ENCODE results near the gene KSR1.
"Not testable (repeated sequence)": the region's sequence is repeated elsewhere in the genome, so short reads cannot be mapped to it uniquely, and the experiment has no call there.

KSR1 gene

DNA sequence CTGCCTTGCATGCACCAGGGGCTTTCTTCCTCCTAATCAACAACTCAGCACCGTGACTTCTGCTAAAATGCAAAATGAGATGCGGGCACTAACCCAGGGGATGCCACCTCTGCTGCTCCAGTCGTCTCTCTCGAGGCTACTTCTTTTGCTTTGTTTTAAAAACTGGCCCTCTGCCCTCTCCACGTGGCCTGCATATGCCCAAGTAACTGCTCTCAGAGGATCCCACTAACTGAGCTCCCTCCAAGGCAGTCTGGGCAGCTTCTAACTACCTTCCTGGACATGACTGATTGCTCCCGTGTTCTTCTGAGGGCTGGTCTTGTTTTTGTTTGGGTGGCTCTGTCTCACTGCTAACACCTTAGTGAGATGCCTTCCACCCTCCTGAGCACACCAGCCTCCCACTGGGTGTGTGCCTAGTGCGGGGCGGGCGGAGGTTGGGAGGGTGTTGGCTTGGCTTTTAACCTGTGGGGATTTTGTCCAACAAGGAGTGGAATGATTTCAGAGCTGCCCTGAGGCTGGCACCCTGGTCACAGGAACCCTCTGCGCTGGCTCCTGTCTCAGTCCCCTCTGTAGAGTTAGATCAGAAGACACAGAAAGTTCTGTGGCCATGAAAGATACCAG is 165.8 kb downstream of the KSR1 start:
- no peak for DNase-seq

DNA sequence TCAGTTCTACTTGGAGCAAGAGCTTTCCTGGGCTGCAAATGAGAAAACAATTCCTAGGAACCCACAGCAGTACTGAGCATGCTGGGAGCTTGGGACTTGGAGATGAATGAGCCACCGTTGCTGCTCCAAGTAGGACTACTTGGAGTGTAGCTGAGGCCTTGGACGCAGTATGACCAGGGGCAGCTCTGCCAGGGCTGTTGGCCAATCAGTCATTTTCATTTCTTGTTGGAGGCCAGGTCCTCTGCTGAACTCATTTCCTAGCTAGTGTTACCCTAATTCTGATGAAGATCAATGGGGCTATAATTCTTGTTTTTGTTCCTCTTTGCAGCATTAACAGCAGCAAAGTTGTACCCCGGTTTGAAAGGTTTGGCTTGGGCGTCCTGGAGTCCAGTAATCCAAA is 166.7 kb downstream of the KSR1 start:
- DNase-seq: no peak

DNA sequence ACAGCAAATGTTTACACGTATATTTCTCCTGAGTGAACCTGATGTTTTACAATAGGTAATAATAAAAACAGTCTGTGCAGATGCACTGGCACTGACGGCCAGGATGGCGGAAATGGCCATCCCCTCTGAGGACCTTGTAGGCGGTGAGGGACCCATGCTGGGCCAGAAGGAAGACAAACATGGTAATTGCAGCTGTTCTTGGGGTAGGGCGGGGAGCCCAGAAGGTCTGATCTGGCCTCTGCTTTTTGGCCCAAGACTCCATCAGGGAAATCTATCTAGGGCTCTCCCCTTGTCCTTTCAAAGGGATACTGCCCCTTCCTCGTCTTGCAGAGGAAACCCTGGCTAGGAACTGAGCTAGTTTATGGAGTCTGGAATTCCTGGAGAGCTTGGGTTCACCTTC is 167.4 kb downstream of the KSR1 start:
- no peak for DNase-seq

DNA sequence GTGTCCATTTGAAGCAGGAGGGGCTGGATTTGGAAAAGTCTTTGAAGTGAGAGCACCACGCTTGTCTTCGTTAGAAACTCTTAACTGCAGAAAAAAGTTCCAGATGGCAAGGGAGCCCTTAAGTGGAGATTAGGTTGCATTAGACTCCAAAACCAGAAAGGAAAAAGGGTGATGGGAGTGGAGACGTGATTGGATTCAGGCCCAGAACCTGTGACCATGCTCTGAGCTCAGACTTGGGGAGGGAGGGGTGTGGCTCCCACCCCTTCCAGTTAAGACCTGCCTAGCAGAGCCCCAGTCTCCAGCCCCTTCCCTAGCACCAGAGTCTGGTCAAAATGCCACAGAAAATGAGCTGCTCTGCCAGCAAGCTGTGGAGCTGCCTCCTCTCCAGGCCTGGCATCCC is 168.3 kb downstream of the KSR1 start:
- DNase-seq: no peak

DNA sequence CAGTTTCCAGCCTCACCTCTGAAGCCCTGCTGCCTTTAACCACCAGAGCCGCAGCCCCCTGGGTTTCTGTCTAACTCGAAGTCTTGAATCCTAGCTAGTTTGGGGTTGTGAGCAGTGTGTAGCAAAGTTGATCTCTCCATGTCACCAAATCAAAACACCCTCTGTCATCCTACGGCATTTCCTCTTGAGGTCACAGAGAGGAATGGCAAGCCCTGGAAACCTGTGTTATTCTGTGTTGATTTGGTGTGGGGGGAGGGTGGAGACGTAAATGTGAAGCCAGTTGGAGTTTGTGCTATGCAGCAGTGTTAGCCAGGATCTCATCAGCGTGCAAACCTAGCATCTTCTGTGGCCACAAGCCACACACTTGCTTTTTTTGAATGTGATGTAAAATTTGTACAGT is 169.6 kb downstream of the KSR1 start:
- no peak for DNase-seq

DNA sequence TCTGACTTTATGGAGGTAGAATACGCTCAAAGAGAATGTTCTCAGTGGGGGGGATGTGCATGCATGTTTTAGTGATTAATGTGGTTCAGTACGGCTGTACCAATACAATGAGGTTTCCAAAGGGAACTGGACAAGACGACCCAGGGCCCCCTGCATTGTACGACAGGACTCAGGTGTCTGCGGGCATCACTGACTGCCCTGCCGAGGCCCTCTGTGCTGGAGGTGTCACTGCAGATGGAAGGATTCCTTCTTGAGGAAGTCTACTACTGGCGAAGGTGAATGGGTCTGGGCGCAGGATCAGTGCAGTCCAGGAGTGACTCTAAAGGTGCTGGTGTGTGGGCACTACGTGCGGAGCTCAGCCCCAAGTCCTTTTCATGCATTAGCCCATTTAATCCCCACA is 171.3 kb downstream of the KSR1 start:
- no peak for DNase-seq

DNA sequence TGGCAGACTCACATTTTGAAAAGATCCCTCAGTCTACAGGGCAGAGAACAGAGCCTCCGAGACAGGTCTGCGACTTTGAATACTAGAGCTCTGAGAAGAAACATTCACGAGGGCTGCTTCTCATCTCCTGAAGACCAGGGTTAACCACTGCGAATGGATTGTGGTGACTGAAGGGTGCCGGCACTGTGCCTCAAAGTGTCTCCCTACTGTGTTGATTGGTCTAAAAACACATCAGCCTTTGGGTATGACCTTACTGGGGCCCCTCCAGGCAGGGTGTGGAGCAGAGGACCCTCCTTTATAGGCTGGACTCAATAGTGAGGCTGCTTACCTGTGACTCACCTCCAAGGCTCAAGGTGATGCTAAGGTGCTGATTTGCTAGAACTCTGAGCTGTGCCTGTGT is 172.1 kb downstream of the KSR1 start:
- DNase-seq: no peak

DNA sequence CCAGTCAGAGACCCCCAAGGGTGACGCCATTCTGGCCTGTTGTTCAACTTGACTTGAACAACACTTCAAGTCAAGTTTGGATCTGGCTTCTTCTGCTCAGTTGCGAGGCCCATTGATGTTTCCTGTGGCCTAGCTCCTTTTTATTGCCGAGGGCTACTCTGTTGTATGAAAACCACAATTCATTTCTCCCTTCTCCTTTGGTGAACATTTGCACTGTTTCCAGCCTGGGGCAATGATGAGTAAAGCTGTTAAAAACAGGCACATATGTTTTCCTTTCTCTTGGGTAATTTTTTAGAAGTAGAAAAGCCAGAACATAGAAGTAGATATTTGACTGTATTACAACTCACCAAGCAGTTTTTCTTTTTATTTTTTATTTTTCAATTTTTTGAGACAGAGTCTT is 173.0 kb downstream of the KSR1 start:
- not testable (repeated sequence) for DNase-seq

DNA sequence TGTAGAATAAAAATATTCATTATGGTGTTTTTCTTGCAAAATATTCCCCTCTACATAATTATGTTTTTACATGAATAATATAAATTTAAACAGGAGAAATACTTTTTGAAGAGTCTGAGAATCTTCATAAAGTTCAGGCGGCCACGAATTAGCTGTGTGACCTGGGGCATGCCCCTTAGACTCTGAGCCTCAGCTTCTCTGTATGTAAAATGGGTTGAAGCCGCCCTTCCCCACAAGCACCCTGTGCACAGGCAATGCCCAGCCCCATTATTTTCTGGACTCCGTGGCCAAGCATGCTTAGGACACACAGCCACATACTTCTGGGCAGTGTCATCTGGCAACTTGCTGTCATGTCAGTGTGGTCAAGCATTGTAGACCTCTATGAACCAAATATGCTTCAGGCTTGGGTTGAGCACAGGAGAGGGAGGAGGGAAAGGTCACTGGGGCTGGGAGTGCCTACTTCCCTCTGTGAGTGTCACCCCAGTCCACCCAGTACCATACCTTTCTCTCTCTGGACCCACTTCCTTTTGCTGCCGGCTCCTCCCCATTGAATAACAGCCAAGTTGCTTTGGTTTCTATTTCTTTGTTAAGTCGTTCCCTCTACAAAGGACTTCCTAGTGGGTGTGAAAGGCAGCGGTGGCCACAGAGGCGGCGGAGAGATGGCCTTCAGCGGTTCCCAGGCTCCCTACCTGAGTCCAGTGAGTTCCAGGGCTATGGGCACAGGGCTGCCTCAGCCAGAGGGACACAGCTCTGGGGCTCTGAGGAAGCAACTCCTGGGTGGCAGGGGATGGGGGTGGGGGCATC is 174.6 kb downstream of the KSR1 start, which contains the start of gene LGALS9:
LGALS9 (plus strand) TSS at position 582 of the 804 bp plus-strand sequence; CDS start at position 660, 78 bp downstream.
- DNase-seq: no peak

DNA sequence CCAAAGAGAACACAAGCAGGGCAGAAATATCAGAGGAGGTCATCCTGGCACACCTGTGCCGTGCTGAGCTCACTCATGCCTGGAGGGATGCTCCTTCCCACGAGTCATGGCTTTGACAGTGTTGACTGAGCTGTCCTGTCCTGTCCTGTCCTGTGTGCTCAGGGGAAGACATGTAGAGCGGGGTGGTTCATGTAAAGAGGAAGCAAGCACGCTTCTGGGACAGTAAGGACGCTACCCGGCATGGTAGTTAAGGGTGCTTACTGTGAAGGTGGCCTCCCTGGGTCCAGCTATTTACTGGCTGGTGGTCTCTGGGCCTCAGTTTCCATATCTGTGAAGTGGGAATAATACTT is 175.1 kb downstream of the KSR1 start:
- no peak for DNase-seq

DNA sequence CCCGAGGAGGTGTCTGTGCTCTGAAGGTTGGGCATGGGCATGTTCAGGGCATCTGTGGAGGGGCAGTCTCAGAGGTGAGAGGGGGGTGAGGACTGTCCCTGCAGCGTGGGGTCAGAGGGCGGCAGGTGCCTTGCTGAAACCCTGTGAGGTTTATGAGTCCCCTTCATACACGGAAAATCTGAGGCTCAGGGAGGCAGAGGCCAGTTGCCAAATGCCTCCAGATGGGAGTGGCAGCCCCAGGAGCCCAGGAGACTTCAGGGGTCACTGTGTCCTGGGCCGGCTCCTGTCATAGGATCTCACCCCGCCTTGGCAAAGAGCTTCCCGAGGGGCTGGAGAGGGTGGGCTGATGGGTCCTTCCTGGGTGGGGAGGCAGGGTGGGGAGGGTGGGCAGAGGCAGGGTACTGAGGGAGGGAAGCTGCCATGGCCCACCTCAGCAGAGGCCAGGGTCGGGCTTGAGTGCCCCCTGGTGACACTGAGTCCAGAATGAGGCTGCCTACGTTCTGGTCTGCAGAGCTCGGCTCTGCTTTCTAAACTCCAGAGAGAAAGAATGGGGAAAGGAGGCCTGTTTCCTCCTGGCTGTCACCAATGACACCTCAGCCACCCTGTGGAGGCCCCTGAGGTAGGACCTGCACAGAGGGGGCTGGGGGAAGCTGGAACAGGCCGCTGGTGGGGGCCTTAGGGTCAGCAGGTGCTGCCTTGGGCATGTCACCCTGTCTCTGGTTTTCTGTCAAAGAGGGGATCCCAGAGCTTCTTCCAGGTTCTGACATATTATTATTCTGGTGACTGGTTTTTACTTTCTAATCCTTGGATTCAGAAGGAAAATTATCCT is 175.9 kb downstream of the KSR1 start:
- DNase-seq: no peak

DNA sequence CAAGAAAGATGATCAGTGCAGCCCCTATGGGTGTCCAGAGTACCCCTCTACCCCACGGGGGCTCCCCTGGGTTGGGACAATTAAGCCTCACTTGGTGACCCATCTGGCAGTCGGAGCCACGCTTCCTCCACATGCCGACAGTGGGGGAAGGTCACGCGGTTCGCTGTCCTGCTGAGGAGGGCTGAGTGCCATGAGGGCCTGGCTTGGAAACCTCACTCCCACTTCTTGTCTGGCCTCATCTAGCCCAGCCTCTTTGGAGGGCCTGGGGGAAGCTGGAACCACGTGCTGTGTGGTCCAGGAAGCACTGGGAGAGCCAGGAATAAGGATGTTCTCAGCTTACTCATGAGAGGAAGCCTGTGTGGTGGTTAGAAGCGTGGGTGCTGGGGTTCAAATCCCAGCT is 176.5 kb downstream of the KSR1 start:
- not testable (repeated sequence) for DNase-seq

DNA sequence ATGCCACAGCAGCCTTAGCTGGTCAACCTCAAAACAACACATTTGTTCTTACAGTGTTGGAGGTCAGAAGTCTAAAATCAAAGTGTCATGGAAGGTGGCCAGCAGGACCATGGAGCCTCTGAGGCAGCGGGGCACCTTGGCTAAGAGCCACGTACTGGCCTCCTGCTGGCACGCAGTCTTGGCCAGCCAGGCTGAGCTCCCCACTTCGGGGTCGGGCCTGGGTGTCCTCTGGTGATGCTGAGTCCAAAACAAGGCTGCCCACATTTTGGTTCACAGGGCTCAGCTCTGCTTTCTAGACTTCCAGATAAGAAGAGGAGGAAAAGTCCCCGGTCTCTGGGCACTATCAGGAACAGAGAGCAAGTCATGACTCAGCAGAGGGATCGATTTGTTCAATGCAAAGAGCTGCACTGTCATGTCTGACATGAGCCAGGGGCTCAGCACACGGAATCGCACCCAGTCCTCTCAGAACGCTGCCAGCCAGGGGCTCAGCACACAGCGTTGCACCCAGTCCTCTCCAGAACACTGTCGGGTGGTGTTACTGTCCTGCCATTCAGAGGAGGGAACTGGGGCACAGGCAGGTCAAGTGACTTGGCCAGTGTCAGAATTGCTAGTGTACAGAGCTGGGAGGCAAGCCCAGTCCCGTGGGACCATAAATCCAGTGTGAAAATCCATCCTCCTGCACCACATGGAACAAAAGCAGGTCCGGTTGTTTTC is 177.2 kb downstream of the KSR1 start:
- no peak for DNase-seq

DNA sequence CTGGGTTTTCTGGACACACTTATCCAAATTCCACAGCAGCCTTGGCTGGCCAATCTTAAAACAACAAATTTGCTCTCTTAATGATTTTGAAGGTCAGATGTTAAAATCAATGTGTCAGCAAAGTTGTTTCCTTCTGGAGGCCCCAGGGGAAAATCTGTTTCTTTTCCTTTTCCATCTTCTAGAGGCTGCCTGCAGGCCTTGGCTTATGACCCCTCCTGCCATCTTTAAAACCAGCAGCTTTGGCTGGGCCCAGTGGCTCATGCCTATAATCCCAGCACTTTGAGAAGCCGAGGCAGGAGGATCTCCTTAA is 177.7 kb downstream of the KSR1 start:
- DNase-seq: no peak

DNA sequence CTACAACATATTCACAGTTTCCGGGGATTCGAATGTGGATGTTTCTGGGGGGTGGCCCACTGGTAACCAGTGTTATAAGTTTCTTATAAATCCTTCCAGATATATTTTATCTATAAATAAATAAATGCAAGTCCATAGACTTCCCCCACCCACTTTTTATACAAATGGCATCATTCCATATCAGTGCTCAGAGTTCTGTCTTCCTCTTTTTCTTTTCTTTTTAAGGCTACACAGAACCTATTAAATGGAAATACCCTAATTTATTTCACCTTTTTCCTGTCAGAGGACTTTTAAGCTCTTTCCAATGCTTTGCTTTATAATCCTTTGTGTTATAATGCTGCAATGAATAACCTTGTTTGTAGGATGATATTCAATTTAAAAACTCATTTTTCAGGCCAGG is 178.5 kb downstream of the KSR1 start:
- no peak for DNase-seq

DNA sequence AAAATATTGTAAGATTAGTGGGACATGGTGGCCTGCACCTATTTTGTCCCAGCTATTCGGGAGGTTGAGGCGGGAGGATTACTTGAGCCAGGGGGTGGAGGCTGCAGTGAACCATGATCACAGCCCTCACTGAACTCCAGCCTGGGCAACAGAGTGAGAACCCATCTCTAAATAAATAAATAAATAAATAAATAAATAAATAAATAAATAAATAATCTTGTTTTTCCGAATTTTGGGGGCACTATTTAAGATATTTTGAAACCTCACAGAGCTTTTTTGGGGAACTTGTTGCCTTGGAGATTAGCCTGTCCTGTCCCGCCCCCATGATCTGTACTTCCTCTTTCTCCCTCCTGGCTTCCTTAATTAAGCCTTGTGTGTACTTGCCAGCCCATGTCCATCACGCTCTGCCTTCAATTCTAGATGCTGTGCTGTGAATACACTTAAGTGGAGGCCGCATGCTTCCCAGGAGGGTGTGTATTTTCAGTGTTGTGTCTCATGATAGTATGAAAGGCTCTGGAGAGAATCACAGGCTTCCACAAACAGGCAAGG is 179.1 kb downstream of the KSR1 start:
- DNase-seq: no peak

DNA sequence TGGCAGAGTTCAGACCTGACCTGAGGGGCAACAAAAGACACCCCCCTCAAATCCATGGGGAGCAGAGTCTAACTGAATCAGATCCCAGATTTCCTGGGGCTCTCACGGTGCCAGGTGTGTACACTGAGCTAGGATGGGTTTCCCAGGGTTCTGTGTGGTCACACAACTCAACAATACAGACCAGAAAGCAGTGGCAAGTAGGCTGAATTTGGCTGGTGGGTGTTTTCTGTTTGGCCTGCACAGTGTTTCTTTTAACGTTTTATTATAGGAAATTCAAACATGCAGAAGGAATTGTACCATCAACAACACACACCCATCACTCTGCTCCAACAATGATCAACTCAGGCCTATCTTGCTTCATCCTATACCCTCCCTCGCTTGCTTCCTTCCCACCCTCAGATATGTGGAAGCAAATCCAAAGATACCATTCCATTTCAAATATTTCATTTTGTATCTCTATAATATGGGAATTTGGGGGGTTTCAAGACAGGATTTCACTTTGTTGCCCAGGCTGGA is 179.8 kb downstream of the KSR1 start:
- DNase-seq: not testable (repeated sequence)

DNA sequence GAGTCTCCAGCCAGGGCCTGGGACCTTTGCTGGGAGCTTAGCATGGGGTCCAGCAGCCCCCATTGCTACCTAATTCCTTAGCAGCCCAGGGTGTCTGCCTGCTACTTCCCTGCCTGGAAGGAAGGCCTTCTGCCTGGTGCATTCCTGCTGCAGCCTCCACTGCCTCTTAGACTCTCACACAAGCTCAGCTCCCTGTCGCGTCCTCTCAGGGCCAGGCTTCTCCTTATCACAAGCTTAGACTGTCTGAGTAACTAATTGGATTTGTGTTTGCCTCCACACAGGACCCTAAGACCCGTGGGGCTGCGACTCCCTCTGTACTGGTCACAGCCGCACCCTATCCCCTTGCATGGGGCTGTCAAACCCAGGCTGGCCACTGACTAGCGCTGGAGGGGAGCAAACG is 181.6 kb downstream of the KSR1 start:
- not testable (repeated sequence) for DNase-seq

DNA sequence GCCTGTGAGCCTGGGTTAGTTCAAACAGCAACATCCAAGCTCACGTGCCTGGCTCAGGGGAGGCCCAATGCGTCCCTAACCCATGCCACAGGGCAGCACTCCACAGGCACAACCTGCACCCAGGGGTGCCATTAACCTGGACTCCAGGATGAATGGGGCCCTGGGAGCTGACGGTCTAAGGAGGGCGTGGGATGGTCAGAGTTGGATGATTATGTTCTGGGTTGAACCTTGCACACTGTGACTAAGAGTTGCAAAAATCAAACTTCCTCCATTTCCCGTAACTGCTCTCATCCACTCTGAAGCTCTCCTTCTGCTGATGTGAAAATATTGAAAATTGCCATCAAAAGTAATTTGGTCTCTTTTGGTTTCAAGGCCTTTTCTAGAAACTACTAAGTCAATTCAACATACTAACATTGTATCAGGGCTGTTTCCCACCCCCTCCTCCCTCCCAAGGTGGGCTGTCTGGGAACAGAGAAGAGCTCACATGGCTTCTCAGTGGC is 182.2 kb downstream of the KSR1 start:
- DNase-seq: not testable (repeated sequence)

DNA sequence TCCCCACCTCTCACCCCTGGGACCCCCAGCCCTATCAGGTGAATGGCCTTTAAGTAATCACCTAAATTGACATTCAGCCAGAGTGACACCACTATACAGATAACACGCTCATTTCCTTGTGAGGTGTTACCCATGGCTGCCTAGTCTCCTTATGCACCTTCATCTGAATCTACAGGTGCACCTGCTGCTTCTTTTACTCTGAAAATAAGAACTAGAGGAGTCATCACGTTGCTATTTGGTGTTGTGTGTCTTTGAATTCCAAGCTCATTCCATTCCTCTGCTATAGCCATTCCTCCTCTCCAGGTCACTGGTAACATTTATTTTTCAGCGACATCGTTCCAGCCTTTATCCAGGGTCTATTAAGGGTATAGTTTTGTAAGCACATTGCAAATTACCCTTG is 184.5 kb downstream of the KSR1 start:
- no peak for DNase-seq

DNA sequence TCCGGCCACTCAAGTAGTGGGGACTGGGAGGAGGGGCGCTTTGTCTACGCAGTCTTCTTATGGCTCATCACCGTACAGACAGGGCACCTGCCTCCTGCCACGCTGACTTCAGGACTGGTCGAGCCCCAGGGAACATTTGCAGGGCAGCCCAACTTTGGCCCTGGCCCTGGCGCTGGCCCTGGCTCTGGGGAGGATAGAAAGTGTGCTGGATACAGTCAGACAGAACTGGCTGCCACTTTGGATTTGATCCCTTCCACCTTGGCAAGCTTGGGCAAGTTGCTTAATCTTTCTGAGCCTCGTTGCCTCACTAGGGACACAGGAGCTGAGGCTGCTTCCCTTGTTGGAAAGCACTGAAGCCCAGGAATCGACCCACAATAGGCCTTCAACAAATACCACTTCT is 188.3 kb downstream of the KSR1 start:
- no peak for DNase-seq

DNA sequence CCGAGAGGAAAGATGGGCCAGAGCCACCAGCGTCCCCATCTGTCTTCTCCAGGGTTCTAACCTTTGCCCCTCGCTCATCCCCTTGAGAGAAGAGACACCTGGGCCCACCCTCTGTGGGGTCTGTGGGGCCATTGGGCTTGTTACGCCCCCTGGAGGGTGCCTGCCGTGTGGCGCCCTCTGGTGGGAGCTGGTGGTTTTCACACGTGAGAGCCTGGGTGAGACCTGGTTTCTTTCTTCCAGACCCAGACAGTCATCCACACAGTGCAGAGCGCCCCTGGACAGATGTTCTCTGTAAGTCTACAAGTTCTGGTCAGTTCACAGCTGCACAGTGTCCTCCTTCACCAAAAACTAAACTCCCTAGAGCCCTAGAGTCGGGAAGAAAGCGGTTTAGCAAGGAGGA is 189.4 kb downstream of the KSR1 start:
- not testable (repeated sequence) for DNase-seq

DNA sequence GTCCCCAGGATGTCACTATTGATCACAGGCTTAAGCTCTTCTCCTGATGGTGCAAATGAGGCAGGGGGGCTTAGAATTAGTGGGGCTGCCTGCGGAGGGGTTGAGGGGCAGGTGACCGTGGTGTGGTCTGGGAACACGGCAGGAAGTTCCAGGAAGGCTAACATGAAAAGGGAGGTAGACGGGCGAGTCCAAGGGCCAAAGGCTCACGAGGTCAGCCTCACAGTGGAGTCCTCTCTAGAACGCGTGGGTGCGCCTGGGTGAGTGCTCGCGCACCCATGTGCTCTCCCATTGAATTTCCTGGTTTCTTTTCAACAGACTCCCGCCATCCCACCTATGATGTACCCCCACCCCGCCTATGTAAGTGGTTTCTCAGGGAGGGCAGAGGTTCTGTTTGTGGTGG is 190.0 kb downstream of the KSR1 start:
- DNase-seq: no peak

All from NCI-H146 (cell line).